Stimulated activated CD8-positive, alpha-beta memory T cell treated with anti-CD3 and anti-CD28 coated beads, Interleukin-15, amount 100 ng/mL, for 48 hours (primary cell): ENCODE results near the gene RFESD.
"Not testable (repeated sequence)": the region's sequence is repeated elsewhere in the genome, so short reads cannot be mapped to it uniquely, and the experiment has no call there.

Source experiments
- DNase-seq, 2 donors: peaks; one replicate each; pipeline ENCODE4 v3.0.0-alpha.2; 2020; ENCODE audit warnings: low read depth in 2 of 2

Gene RFESD

GRCh38 chr5:95667061-95667618 is 20.6 kb downstream of the RFESD start:
- DNase-seq: no peak

- no peak for DNase-seq
These were observed 21.1 kb downstream of the RFESD start for GRCh38 chr5:95667678-95668077.

- DNase-seq: no peak
These were observed 21.6 kb downstream of the RFESD start for GRCh38 chr5:95668216-95668615.

GRCh38 chr5:95668728-95669127 is 22.2 kb downstream of the RFESD start:
- no peak for DNase-seq

- DNase-seq: no peak
These were observed 23.0 kb downstream of the RFESD start for GRCh38 chr5:95669540-95669939.

- no peak for DNase-seq
These were observed 23.4 kb downstream of the RFESD start for GRCh38 chr5:95669985-95670384.

GRCh38 chr5:95670568-95670967 is 24.0 kb downstream of the RFESD start:
- DNase-seq: no peak

- no peak for DNase-seq
These were observed 25.2 kb downstream of the RFESD start for GRCh38 chr5:95671826-95672225.

GRCh38 chr5:95672641-95673040 is 26.1 kb downstream of the RFESD start:
- no peak for DNase-seq

- DNase-seq: no peak
These were observed 26.5 kb downstream of the RFESD start for GRCh38 chr5:95673081-95673480.

- DNase-seq: no peak
These were observed 36.3 kb downstream of the RFESD start, which contains the start of gene SPATA9 for GRCh38 chr5:95682891-95683290. SPATA9 (minus strand) TSS chr5:95682991; CDS start chr5:95682854, 137 bp downstream.

GRCh38 chr5:95684361-95684760 is 37.8 kb downstream of the RFESD start:
- no peak for DNase-seq

- DNase-seq: no peak
These were observed 40.1 kb downstream of the RFESD start for GRCh38 chr5:95686651-95687050.

GRCh38 chr5:95689680-95690079 is 43.1 kb downstream of the RFESD start:
- no peak for DNase-seq

- DNase-seq: no peak
These were observed 43.8 kb downstream of the RFESD start for GRCh38 chr5:95690333-95690732.

GRCh38 chr5:95697781-95698681 is 51.5 kb downstream of the RFESD start:
- DNase-seq: no peak

- DNase-seq: no peak
These were observed 52.8 kb downstream of the RFESD start for GRCh38 chr5:95699337-95699736.

GRCh38 chr5:95701074-95701473 is 54.5 kb downstream of the RFESD start:
- no peak for DNase-seq

- no peak for DNase-seq
These were observed 57.6 kb downstream of the RFESD start for GRCh38 chr5:95704150-95704549.

GRCh38 chr5:95706196-95706595 is 59.6 kb downstream of the RFESD start:
- not testable (repeated sequence) for DNase-seq

- no peak for DNase-seq
These were observed 60.5 kb downstream of the RFESD start for GRCh38 chr5:95707055-95707454.
